ENCODE data around the gene ADCY2. TPM values are rescaled to one million over a fixed set of nuclear protein-coding genes. Genes with fewer than 3 reads are reported as not detected.

ADCY2 gene
- polyA plus RNA-seq, 1 donor (not counting 4 experiments of a cell fraction or from before 2014, with no cell fraction given): 0.13 TPM

DNA sequence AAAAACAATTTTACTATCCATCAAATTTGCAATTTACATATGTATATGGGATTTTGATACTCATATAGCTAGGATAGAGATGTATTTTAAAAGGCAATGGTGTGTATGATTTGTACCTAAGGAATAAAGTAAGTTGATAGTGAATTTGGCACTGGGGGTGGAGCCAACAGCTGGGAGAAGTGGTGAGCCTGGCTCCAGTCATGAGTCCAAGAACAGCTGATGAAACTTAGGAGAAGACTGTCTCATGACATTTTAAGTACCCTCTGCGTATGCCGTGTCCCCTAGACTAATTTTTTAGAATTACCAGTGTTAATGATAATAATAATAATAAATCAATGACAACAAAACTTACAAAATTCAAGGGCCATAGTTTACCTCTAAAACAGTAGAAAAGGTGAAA is 181.4 kb downstream of the ADCY2 start:
- DNase-seq (ENCODE audit: low read depth, low spot score): no peak
- TF ChIP-seq, protein P1, sequence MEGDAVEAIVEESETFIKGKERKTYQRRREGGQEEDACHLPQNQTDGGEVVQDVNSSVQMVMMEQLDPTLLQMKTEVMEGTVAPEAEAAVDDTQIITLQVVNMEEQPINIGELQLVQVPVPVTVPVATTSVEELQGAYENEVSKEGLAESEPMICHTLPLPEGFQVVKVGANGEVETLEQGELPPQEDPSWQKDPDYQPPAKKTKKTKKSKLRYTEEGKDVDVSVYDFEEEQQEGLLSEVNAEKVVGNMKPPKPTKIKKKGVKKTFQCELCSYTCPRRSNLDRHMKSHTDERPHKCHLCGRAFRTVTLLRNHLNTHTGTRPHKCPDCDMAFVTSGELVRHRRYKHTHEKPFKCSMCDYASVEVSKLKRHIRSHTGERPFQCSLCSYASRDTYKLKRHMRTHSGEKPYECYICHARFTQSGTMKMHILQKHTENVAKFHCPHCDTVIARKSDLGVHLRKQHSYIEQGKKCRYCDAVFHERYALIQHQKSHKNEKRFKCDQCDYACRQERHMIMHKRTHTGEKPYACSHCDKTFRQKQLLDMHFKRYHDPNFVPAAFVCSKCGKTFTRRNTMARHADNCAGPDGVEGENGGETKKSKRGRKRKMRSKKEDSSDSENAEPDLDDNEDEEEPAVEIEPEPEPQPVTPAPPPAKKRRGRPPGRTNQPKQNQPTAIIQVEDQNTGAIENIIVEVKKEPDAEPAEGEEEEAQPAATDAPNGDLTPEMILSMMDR (optimal IDR thresholded peaks at IDR 0.05 in 1 of 3, IDR thresholded peaks at IDR 0.05 in 1 of 3, conservative IDR thresholded peaks at IDR 0.05 in 1 of 3; ENCODE audit: extremely low read depth in 1 of 3, insufficient read depth in 2 of 3, low read length in 3 of 3): no peak
- no peak for TF ChIP-seq EZH2 (IDR thresholded peaks at IDR 0.05; ENCODE audit: low read length)
- H4K20me1 ChIP-seq (ENCODE audit: control insufficient read depth, extremely low read depth, insufficient read depth, low read length): no peaks in the 10 kb centered on the region

GRCh38 chr5:7578071-7578470 is 182.1 kb downstream of the ADCY2 start:
- no peaks in the 10 kb centered on the region for H3K27me3 ChIP-seq (ENCODE audit: control insufficient read depth, extremely low read depth, insufficient read depth, low read length)
- H2AFZ ChIP-seq (ENCODE audit: control insufficient read depth, low read length): no peak overlapping the region
- no peaks in the 10 kb centered on the region for H3K36me3 ChIP-seq (ENCODE audit: control insufficient read depth in 2 of 2, extremely low read depth in 1 of 2, insufficient read depth in 2 of 2, low read length in 2 of 2)
- no peaks in the 10 kb centered on the region for H3K4me1 ChIP-seq (ENCODE audit: control insufficient read depth, extremely low read depth, insufficient read depth, low read length)
- H3K9ac ChIP-seq (ENCODE audit: control insufficient read depth, extremely low read depth, insufficient read depth, low read length): no peak overlapping the region
- FAIRE-seq (no peak), DNase-seq (ENCODE audit: low read depth, low spot score) (no peak)
- no peaks in the 10 kb centered on the region for H4K20me1 ChIP-seq (ENCODE audit: control insufficient read depth, extremely low read depth, insufficient read depth, low read length)
- no peak overlapping the region for H3K27ac ChIP-seq (ENCODE audit: control insufficient read depth, insufficient read depth, low read length)
- no peaks in the 10 kb centered on the region for H3K79me2 ChIP-seq (ENCODE audit: control insufficient read depth, insufficient read depth, low read length)
- no peak overlapping the region for H3K4me3 ChIP-seq (ENCODE audit: control insufficient read depth in 2 of 3, extremely low read depth in 1 of 3, insufficient read depth in 2 of 3, low read depth in 1 of 3, low read length in 3 of 3)
- no peak overlapping the region for H3K4me2 ChIP-seq (ENCODE audit: control insufficient read depth, extremely low read depth, insufficient read depth, low read depth, low read length)
- no peaks in the 10 kb centered on the region for H3K9me3 ChIP-seq (ENCODE audit: control insufficient read depth, low read depth, low read length)
- dilution Hi-C loops (cut with MboI; ENCODE audit: extremely low pct_ligation_motif_present, low sequenced_read_pairs): no loop called here
- H3K9me1 ChIP-seq (ENCODE audit: control insufficient read depth, extremely low read depth, insufficient read depth, low read length): no peaks in the 10 kb centered on the region
- no peak for TF ChIP-seq EZH2 (IDR thresholded peaks at IDR 0.05; ENCODE audit: low read length)
- TF ChIP-seq, protein P1 (optimal IDR thresholded peaks at IDR 0.05 in 1 of 3, IDR thresholded peaks at IDR 0.05 in 1 of 3, conservative IDR thresholded peaks at IDR 0.05 in 1 of 3; ENCODE audit: extremely low read depth in 1 of 3, insufficient read depth in 2 of 3, low read length in 3 of 3): no peak

More for the DNA sequence above, 181.4 kb downstream of the ADCY2 start:
- H3K9ac ChIP-seq (ENCODE audit: control insufficient read depth, extremely low read depth, insufficient read depth, low read length): no peak overlapping the region
- no peaks in the 10 kb centered on the region for H3K27me3 ChIP-seq (ENCODE audit: control insufficient read depth, extremely low read depth, insufficient read depth, low read length)
- no peak for FAIRE-seq
- no peak overlapping the region for H2AFZ ChIP-seq (ENCODE audit: control insufficient read depth, low read length)
- H3K9me1 ChIP-seq (ENCODE audit: control insufficient read depth, extremely low read depth, insufficient read depth, low read length): no peaks in the 10 kb centered on the region
- no peaks in the 10 kb centered on the region for H3K36me3 ChIP-seq (ENCODE audit: control insufficient read depth in 2 of 2, extremely low read depth in 1 of 2, insufficient read depth in 2 of 2, low read length in 2 of 2)
- H3K4me3 ChIP-seq (ENCODE audit: control insufficient read depth in 2 of 3, extremely low read depth in 1 of 3, insufficient read depth in 2 of 3, low read depth in 1 of 3, low read length in 3 of 3): no peak overlapping the region
- dilution Hi-C loops (cut with MboI; ENCODE audit: extremely low pct_ligation_motif_present, low sequenced_read_pairs): no loop called here
- no peaks in the 10 kb centered on the region for H3K9me3 ChIP-seq (ENCODE audit: control insufficient read depth, low read depth, low read length)
- H3K79me2 ChIP-seq (ENCODE audit: control insufficient read depth, insufficient read depth, low read length): no peaks in the 10 kb centered on the region
- H3K4me1 ChIP-seq (ENCODE audit: control insufficient read depth, extremely low read depth, insufficient read depth, low read length): no peaks in the 10 kb centered on the region
- no peak overlapping the region for H3K27ac ChIP-seq (ENCODE audit: control insufficient read depth, insufficient read depth, low read length)
- H3K4me2 ChIP-seq (ENCODE audit: control insufficient read depth, extremely low read depth, insufficient read depth, low read depth, low read length): no peak overlapping the region

Measured in keratinocyte (primary cell).